ENCODE results near the gene MRPL20. TPM values are rescaled to one million over a fixed set of nuclear protein-coding genes. Genes with fewer than 3 reads are reported as not detected.

Gene MRPL20
- total RNA-seq, 1 experiment from 2014 or later, result 112 TPM

DNA sequence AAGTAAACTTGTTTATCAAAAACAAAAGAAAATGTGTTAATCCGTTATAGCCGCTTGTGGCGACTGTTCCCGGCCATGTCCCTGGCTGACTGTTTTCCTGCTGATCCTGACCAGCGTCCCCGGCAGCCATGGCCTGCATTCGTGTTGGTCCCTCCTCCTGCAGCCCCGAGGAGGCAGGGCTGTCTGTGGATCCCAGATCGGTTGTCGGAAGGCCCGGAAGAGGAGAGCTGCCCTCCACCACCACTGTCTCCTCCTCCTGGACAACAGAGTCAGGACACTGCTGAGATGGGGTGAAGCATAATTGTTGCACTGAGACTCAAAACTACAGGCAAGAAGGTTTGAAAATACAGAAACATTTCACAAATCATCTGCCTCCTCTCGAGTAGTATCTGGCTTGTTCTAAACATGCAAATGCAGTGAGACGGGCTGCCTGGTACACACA lies 45.1 kb downstream of the MRPL20 start:
- peak; percentile 61 for DNase-seq (ENCODE audit: low read depth, low spot score)
- in situ Hi-C loops (cut with HindIII; ENCODE audit: low pct_unique_long_range_greater_than_20kb, low sequenced_read_pairs), result no loop called here

DNA sequence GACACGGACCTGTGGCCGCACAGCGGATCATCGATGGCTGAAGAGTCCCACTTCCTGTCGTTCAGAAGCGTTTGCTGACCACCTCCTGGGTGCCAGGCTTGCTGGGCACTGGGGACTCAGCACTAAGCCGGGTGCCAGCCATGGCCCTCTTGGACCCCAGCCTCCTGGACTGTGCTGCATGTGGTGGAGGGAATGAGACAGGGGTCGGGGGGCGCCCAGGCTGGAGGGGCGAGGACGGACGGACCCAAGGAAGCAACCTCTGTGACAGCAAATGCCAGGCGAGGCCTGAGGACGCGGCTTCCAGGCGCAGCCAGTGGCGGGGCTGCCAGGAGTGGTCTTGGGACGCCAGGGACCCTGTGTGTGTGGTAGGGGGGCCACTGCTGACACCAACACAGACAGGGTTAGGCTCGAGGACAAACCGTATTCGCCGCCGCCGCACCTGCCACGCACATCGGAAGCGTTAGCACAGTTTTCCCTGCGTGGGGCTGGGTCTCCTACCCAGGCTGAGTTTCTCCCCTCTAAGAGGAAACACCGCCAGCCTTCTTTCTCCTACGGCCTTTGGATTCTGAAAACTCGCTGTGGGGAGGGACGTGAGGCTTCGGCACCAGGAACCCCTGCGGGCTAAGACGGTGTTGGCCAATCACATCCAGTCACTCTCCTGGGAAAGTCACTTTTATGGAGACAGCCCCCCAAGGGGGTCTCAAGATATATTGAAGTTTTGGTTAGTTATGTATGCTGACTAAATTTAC lies 45.7 kb downstream of the MRPL20 start:
- DNase-seq (ENCODE audit: low read depth, low spot score), result no peak
- in situ Hi-C loops (cut with HindIII; ENCODE audit: low pct_unique_long_range_greater_than_20kb, low sequenced_read_pairs), result no loop called here

DNA sequence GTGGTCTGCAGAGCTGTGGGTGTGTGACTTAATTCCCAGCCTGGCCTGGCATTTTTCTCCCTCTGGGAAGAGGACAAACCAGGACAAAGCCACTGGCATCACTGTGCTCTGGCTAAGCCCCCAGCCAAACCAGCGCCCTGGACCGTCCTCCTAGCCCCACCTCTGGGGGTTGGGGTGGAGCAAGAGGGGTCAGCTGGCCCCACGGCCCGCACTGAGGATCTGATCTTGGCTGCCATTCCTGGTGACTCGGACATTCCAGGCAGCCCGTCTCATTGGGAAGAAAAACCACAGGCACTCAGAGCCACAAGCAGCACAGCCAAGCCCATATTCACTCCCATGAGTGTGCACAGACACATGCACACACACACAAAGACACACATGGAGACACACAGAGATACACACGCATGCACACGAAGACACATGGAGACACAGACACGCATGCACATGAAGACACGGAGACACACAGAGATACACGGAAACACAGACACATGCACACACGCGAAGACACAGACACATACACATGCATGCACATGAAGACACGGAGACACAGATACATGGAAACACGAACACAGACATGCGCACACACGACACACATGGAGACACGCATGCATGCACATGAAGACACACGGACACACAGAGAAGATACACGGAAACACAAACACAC lies 46.5 kb downstream of the MRPL20 start:
- DNase-seq (ENCODE audit: low read depth, low spot score), result no peak
- in situ Hi-C loops (cut with HindIII; ENCODE audit: low pct_unique_long_range_greater_than_20kb, low sequenced_read_pairs), result no loop called here

DNA sequence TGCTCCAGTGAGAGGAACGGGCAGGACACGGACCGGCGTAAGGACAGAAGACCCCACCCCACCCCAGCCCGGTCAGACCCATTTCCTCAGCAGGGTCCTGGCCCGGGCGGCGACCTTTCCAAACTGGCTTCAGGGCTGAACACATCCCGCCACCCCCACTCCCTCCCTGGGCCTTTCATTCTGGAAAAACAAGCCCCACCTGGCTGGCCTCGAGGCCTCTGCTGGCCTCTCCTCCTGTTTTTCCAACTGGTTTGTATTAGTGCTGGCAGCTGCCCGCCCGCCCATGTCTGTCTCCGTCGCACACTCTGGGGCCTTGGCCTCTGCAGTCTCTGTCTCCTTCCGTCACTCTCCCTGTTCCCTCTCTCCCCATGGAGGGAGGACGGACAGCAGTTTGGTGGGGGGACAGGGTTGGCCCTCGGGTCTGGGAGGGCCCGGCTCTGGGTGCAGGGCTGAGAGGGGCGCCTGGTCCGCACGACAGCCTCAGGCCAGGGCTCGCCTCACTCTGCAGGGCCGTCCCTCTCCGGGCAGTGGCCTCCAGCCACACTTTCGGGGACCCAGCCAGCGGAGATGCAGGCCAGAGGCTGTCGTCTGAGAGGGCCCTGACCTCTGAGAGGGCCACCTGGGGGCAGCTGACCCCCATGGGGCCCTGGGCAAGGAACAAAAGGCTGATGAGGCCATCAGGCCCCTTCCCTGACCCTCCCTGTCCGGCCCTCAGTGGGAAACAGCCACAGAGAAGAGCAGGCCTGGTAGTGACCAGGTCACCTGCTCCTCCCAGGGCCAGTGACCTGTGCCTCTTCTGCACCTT lies 47.2 kb downstream of the MRPL20 start:
- DNase-seq (ENCODE audit: low read depth, low spot score), result no peak
- in situ Hi-C loops (cut with HindIII; ENCODE audit: low pct_unique_long_range_greater_than_20kb, low sequenced_read_pairs), result no loop called here

DNA sequence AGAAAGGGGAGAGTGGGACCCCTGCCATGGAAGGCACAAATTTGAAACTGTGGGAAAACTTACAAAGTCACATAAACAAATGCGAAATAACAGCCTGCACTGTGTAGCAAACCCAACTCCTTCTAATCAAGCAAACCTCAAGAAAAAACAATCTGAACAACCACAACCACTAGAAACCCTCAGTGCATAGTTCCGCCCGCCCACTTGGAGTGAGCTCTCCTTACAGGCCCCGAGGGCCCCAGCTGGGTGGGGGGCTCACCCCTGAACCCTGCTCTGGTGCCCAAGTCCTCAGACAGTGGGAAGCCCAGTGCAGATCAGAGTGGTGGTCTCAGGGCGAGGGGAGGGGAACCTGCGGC lies 47.8 kb downstream of the MRPL20 start:
- in situ Hi-C loops (cut with HindIII; ENCODE audit: low pct_unique_long_range_greater_than_20kb, low sequenced_read_pairs), result no loop called here
- DNase-seq (ENCODE audit: low read depth, low spot score), result no peak

DNA sequence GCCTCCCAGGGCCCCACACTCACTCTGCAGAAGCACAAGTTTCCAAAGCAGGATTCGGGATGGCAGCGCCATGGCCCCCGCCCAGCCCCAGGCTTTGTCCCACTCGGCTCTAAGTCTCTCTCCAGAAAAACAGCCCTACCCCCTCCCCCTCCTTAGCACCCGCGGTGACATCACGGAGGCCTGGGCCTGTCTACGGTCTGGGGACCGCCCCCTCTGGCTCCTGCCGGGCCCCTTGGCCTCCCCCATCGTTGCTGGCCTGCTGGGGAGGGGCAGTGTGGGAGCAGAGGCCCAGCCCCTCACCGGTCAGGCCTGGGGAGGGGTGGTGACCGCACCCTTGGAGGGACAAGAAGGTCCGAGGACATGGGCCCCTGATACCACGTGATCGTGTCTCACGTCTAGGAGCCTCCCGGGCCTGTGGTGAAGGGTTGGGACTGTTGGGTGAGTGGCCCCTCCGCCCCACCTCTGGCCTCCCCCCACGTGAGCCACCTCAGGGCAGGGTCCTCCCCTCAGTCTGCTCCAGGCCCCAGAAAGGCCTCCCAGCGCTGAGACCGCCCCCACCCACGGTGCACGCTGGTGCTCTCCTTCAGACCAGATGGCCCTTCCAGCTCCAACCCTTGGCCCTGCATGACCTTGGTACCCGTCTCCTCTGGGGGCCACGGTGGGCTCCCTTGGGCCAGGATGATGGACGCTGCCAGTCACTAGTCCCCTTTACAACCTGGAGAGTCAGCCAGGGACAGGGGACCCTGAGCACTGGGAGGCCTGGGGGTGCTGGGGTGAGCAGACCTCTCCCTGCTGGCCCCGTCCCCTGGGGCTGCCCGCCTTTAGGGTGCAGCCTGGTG lies 48.4 kb downstream of the MRPL20 start, which contains the start of gene MXRA8:
TSS of gene MXRA8 (minus strand) at position 123 of the 839 bp plus-strand sequence. CDS start at position 72, 51 bp downstream.
- DNase-seq (ENCODE audit: low read depth, low spot score), result no peak
- in situ Hi-C loops (cut with HindIII; ENCODE audit: low pct_unique_long_range_greater_than_20kb, low sequenced_read_pairs), result no loop called here

DNA sequence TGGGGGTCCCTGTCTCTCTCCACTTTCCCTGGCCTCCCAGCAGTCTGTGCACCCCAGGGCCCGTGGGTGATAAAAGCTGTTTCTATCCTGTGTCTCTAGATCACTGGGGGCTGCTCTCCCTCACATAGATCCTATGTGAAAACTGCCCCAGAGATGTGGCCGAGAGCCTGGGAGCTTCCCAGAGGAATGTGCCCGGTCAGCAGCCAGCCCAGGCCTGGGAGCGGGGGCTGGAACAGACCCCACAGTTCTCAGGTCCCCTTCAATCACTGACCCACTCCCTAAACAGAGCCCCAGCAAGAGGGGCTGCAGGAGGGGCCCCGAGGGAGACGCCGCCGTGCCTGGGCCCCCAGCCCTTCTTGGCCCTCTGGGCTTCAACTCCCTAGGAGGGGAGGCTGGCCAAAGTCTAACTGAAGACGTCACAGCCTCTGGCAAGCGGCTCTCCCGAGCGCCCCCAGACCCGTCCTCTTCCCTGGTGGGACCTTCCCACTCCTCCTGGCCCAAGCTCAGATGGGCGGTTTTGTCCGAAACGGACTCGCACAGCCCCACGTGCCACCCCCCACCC lies 49.1 kb downstream of the MRPL20 start:
- no peak for DNase-seq (ENCODE audit: low read depth, low spot score)
- in situ Hi-C loops (cut with HindIII; ENCODE audit: low pct_unique_long_range_greater_than_20kb, low sequenced_read_pairs), result no loop called here

DNA sequence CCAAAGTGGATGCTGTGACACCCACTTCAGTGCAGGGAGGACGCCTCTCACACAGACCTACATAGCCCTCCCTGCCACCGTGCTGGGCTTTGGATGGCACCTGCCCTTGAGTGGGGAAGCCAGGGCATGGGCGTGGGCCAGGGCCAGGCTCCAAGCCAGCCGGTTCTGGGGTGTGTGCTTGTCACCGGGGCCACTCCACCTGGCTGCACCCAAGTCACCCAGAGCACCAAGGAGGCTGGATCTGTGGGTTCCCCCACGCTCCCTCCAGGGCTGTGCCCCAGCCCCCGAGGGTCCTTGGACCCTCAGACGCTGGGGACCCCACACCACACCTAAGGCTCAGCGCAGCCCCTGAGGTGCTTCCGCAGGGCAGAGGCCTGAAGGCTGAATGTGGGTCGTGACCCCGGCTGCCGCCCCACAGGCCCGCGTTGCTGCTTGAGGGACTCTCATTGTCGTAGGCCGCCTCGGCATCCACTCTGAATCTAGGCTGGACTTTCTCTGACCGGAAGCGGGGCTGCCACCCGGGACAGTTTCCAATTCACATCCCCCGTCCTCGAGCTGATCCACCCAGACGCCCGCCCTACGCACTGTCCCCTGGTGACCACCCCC lies 50.2 kb downstream of the MRPL20 start:
- DNase-seq (ENCODE audit: low read depth, low spot score), result no peak
- in situ Hi-C loops (cut with HindIII; ENCODE audit: low pct_unique_long_range_greater_than_20kb, low sequenced_read_pairs), result no loop called here

DNA sequence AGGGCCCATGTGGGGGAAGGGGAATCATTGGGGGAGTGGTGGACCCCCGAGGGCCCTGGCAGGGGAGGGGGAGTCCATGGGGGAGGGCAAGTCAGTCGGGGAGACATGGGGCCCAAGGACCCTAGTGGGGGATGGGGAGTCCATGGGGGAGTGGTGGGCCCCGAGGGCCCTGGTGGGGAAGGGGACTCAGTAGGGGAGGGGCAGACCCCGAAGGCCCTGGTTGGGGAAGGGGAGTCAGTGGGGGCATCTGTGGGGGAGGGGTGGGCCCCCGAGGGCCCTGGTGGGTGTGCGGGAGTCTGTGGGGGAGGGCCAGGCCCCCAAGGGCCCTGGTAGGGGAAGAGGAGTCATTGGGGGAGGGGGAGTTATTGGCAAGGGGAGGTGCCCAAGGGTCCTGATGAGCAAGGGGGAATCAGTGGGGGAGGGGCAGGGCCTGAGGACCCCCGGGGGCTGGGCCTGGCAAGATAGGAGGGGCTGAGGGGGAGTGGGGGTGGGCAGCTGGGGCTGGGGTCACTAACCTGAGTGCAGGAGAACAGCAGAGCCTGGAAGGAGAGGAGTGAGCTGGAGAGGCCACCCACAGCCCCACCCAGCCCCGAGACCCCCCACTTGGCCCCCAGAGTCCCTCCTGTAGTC lies 50.8 kb downstream of the MRPL20 start:
- in situ Hi-C loops (cut with HindIII; ENCODE audit: low pct_unique_long_range_greater_than_20kb, low sequenced_read_pairs), result no loop called here
- DNase-seq (ENCODE audit: low read depth, low spot score), result no peak

DNA sequence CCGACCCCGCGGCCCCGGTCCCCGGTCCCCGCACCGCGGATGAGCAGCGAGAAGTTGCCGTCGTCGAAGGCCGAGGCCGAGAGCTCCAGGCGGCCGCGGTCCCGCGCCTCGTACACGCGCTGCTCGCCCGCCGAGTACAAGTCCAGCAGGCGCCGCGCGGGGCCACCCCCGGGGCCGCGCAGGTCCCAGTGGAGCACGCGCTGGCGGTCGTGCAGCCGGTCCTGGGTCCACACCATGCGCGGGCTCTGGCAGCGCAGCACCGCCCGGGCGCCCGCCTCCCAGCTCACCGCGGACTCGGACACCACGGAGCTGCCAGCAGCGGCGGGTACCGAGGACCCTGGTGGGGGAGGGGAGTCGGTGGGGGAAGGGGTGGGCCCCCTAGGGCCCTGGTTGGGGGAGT lies 51.7 kb downstream of the MRPL20 start:
- DNase-seq (ENCODE audit: low read depth, low spot score), result peak; percentile 30

DNA sequence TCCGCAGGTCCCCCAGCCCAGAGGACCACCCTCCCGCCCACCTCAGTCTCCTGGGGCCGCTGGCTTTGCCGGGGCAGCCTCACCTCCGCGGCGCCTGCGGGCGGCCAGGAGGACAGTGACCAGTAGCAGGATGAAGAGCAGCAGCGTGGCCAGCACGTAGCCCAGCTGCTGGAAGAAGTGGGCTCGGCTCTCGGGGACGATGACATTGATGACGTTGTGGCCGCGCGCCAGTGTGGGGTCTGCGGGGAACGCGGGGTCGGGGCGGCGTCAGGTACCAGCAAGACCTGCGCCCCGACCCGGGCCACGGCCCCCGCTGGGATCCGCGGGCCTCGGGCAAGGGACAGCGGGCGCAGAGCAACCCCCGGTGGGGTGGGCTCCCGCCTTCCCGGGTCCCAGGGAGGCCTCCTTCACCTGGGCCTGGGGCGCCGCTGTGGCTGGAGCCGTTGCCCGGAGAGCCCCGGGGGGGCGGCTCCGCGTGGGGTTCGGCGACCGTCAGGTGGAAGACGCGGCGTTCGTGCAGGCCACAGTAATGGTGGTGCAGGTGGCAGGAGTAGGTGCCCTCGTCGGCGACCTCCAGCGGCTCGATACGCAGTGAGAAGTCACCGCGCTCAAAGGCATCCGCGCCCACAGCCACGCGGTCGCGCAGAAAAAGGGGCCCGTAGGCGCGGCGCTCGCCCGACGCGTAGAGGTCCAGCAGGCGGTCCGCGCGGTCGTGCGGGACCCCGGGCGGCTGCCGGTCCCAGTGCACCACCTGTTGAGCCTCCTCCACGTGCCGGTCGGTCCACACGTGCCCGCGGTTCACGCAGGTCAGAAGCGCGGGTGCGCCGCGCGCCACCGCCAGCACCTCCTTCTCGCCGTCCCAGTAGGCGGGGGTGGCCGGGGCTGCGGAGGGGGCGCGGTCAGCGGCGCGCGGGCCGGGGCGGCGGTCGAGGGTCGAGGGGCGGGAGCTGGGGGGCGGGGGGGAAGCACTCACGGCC lies 52.5 kb downstream of the MRPL20 start:
- no peak for DNase-seq (ENCODE audit: low read depth, low spot score)
- in situ Hi-C loops (cut with HindIII; ENCODE audit: low pct_unique_long_range_greater_than_20kb, low sequenced_read_pairs), result no loop called here

More for the DNA sequence above, 51.7 kb downstream of the MRPL20 start:
- in situ Hi-C loops (cut with HindIII; ENCODE audit: low pct_unique_long_range_greater_than_20kb, low sequenced_read_pairs), result no loop called here

DNA sequence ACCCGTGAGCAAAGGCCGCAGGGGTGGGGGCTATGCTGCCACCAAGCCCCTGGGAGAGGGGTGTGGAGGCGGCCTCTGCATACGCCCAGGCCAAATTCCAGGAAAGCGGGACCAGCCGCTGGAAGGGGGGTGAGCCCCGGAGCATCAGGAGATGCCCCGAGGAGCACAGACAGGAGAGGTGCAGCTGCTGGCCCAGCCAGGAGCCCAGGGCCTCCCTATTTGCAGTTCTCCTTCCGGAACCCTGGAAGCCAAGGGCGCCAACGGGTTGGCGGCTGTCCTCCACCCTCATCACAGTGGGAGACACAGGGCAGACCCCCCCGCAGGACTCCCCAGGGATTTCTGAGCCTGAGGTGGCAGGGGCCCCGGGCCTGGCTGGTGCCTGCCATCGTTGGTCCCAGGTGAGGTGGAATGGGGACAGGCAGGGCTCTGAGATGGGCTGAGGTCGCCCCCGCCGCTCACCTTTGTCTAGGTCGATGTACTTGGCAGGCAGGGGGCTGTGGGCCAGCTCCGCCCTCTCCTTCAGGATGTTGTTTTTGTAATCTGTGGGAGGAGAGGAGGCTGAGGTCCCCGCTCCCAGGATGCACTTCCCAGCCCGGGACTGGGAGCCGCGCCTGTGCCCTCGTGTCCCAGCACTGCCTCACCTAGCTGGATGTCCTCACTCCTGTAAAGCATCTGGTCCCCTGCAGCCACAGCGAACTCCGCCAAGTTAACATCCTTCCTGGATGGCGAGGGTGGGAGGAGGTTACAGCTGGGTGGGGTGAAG lies 53.5 kb downstream of the MRPL20 start:
- no peak for DNase-seq (ENCODE audit: low read depth, low spot score)

DNA sequence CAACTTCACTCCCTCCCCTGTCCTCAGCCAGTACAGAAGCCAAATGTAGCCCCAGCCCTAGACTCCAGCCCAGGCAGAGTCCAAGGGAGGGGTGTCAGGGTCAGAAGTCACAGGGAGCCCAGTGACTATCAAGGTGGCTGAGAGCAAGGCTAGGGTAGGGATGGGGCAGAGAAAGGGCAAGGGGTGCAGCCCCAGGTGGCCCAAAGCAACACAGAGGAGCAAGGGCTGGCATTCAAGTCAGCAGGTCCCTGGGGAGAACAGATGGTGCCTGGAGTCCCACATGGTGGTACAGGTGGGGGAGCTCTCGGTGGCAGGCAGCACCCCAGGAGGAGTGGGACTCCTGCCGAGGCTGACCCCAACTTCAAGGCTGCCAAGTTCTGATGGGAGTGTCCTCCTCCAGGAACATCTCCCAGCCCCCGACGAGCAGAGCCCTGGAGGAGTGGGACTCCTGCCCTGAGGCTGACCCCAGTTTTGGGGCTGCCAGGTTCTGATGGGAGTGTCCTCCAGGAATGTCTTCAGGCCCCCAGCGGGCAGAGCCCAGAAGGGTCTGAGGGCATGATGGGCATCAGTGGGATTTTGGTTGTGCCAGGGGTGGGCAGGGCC lies 54.2 kb downstream of the MRPL20 start:
- in situ Hi-C loops (cut with HindIII; ENCODE audit: low pct_unique_long_range_greater_than_20kb, low sequenced_read_pairs), result no loop called here
- DNase-seq (ENCODE audit: low read depth, low spot score), result no peak

More for the DNA sequence above, 53.5 kb downstream of the MRPL20 start:
- in situ Hi-C loops (cut with HindIII; ENCODE audit: low pct_unique_long_range_greater_than_20kb, low sequenced_read_pairs), result no loop called here

All from SK-MEL-5 (cell line).